Ammon's horn (tissue), 1 donor: ENCODE measurements around the gene CTR9.

ENCODE experiments used
- DNase-seq: peaks from one replicate; pipeline ENCODE4 v3.0.0-alpha.2; 2016; ENCODE audit warnings: low spot score

The CTR9 gene

GRCh38 chr11:10750838-10751580 is at the start of gene CTR9:
Gene CTR9, plus strand, starts transcription at chr11:10751246. Its CDS starts 167 bp downstream, at chr11:10751413.
- peak; percentile 93 for DNase-seq

GRCh38 chr11:10701982-10702381 is 49.1 kb upstream of the CTR9 start:
- DNase-seq = no peak

- DNase-seq = no peak
These were observed 42.9 kb upstream of the CTR9 start for GRCh38 chr11:10708131-10708530.

GRCh38 chr11:10709299-10710086 is 41.6 kb upstream of the CTR9 start:
- DNase-seq = no peak

- peak; percentile 47 for DNase-seq
These were observed 35.5 kb upstream of the CTR9 start for GRCh38 chr11:10715571-10715970.

- no peak for DNase-seq
These were observed 34.9 kb upstream of the CTR9 start for GRCh38 chr11:10716122-10716521.

GRCh38 chr11:10716543-10717259 is 34.3 kb upstream of the CTR9 start:
- no peak for DNase-seq

GRCh38 chr11:10719616-10720015 is 31.4 kb upstream of the CTR9 start:
- no peak for DNase-seq

- DNase-seq = no peak
These were observed 30.1 kb upstream of the CTR9 start for GRCh38 chr11:10720881-10721376.

GRCh38 chr11:10722307-10722706 is 28.7 kb upstream of the CTR9 start:
- DNase-seq = no peak

GRCh38 chr11:10725114-10725906 is 25.7 kb upstream of the CTR9 start:
- DNase-seq = no peak

GRCh38 chr11:10725907-10726253 is 25.2 kb upstream of the CTR9 start:
- DNase-seq = no peak

GRCh38 chr11:10727146-10727851 is 23.7 kb upstream of the CTR9 start:
- peak; percentile 50 for DNase-seq

- no peak for DNase-seq
These were observed 22.9 kb upstream of the CTR9 start for GRCh38 chr11:10728154-10728553.

- no peak for DNase-seq
These were observed 22.1 kb upstream of the CTR9 start for GRCh38 chr11:10728789-10729472.

GRCh38 chr11:10730151-10730550 is 20.9 kb upstream of the CTR9 start:
- DNase-seq = no peak

- DNase-seq = no peak
These were observed 19.9 kb upstream of the CTR9 start for GRCh38 chr11:10731064-10731680.

GRCh38 chr11:10735481-10736475 is 15.3 kb upstream of the CTR9 start:
- DNase-seq = peak; percentile 96
